Suprapubic skin (tissue), 4 donors: ENCODE results near the gene TBC1D5. TPM values are rescaled to one million over a fixed set of nuclear protein-coding genes. Genes with fewer than 3 reads are reported as not detected.

Source experiments
- DNase-seq, 2 donors: peaks; one replicate each; pipeline ENCODE4 v3.0.0-alpha.2; 2019; ENCODE audit warnings: low spot score in 2 of 2
- H3K27ac ChIP-seq: fragments of 200-600 bp; sonication (generic); one replicate; pipeline ENCODE4 v1.5.1; 2019
- H3K27me3 ChIP-seq: fragments of 200-600 bp; sonication (generic); one replicate; pipeline ENCODE4 v1.5.1; 2019
- H3K36me3 ChIP-seq: fragments of 200-600 bp; sonication (generic); one replicate; pipeline ENCODE4 v1.5.1; 2019
- H3K4me1 ChIP-seq: fragments of 200-600 bp; sonication (generic); one replicate; pipeline ENCODE4 v1.5.1; 2019
- H3K4me3 ChIP-seq: fragments of 200-600 bp; sonication (generic); one replicate; pipeline ENCODE4 v1.5.1; 2019; ENCODE audit warnings: mild to moderate bottlenecking
- H3K9me3 ChIP-seq: fragments of 200-600 bp; sonication (generic); one replicate; pipeline ENCODE4 v1.5.1; 2019
- EP300 ChIP-seq: sonication (generic); formaldehyde crosslinking; IDR thresholded peaks from one replicate; pipeline ENCODE4 v1.6.1; 2017; ENCODE audit warnings: antibody characterized with exemption
- POLR2A ChIP-seq, 2 donors: fragments of 450-650 bp; IDR thresholded peaks; one replicate each; pipeline ENCODE4 v1.6.1; 2017; ENCODE audit warnings: antibody characterized with exemption in 2 of 2, mild to moderate bottlenecking in 2 of 2, moderate library complexity in 2 of 2
- POLR2AphosphoS5 ChIP-seq, 3 donors: sonication (generic); formaldehyde crosslinking; IDR thresholded peaks; one replicate each; pipeline ENCODE4 v1.6.1; 2017; ENCODE audit warnings: antibody characterized with exemption in 3 of 3
- WGBS: methylation state at CpG from one replicate; pipeline ENCODE4 v1.1.5; 2018; 5-methylcytosine and 5-hydroxymethylcytosine counted together
- total RNA-seq, 4 donors: library from RNA; depleted of rRNA; stranded (reverse); fragments of >200 nt; gene quantifications; one replicate each; pipeline ENCODE4 v1.1.0, GENCODE V29; 2016
- TF ChIP-seq, protein P1 (sequence below), 2 donors: fragments of 200-600 bp in 1 of 2; fragments of 450-650 bp in 1 of 2; sonication (generic) in 1 of 2; IDR thresholded peaks; one replicate each; pipeline ENCODE4 v1.5.1; 2016 to 2019; ENCODE audit warnings: antibody characterized with exemption in 2 of 2, mild to moderate bottlenecking in 1 of 2, moderate library complexity in 1 of 2

Gene TBC1D5
- total RNA-seq, 4 donors from 2014 or later: 66.4 to 98.5 (median 79.9) TPM

DNA sequence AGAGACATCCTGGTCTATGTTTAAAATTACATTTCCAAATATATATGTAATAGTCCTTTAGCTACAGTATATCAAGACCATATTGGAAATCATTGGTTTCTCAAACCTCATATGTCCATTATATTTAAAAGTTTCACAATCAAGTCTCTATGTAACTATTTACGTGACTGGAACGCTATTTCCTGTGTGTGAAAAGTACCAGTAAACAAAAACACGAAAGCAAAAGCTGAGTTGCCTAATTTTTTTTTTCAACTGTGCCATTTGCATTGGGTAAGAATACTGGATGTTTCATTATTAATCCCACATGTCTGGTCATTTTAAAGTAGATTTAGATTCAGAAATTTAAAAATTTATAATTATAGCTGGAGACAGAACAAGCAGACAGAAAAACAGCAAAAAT lies 381.4 kb downstream of the TBC1D5 start:
- H3K4me3 ChIP-seq: no peak overlapping the region
- H3K9me3 ChIP-seq: no peaks in the 10 kb centered on the region
- whole genome bisulfite sequencing: 77% methylated on average over 3 of the region's 3 CpGs
- DNase-seq: no peak
- no peak overlapping the region for H3K27ac ChIP-seq
- H3K36me3 ChIP-seq: no peaks in the 10 kb centered on the region
- H3K4me1 ChIP-seq: peaks cover 7% of the 10 kb centered on the region
- TF ChIP-seq POLR2A (IDR thresholded peaks at IDR 0.05) (no peak), EP300 (no peak), POLR2AphosphoS5 (IDR thresholded peaks at IDR 0.05) (no peak)
- TF ChIP-seq, protein P1, sequence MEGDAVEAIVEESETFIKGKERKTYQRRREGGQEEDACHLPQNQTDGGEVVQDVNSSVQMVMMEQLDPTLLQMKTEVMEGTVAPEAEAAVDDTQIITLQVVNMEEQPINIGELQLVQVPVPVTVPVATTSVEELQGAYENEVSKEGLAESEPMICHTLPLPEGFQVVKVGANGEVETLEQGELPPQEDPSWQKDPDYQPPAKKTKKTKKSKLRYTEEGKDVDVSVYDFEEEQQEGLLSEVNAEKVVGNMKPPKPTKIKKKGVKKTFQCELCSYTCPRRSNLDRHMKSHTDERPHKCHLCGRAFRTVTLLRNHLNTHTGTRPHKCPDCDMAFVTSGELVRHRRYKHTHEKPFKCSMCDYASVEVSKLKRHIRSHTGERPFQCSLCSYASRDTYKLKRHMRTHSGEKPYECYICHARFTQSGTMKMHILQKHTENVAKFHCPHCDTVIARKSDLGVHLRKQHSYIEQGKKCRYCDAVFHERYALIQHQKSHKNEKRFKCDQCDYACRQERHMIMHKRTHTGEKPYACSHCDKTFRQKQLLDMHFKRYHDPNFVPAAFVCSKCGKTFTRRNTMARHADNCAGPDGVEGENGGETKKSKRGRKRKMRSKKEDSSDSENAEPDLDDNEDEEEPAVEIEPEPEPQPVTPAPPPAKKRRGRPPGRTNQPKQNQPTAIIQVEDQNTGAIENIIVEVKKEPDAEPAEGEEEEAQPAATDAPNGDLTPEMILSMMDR (IDR thresholded peaks at IDR 0.05): no peak
- no peaks in the 10 kb centered on the region for H3K27me3 ChIP-seq

DNA sequence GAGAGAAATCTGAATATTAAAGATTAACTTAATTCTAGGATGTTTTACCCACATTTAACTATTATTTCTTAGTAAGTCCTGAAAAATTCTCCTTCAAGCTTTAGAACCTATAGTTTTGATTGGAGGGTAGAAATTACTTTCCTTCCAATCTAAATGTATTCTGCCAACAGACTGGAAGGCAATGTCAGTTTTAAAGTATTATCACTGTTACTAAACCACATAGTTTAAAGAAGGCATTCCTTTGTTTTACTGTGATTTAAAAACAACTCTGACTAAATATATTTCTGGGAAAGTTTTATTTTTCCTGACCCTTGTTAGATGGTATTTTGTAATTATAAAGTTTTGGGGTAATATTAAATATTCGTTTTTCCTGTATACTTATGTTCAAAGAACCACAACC lies 382.5 kb downstream of the TBC1D5 start:
- TF ChIP-seq, protein P1 (IDR thresholded peaks at IDR 0.05): no peak
- no peak for TF ChIP-seq EP300
- TF ChIP-seq POLR2AphosphoS5 (IDR thresholded peaks at IDR 0.05): no peak
- no peak for TF ChIP-seq POLR2A (IDR thresholded peaks at IDR 0.05)
- H3K36me3 ChIP-seq: no peaks in the 10 kb centered on the region
- peaks cover 7% of the 10 kb centered on the region for H3K4me1 ChIP-seq
- H3K27me3 ChIP-seq: no peaks in the 10 kb centered on the region
- no peaks in the 10 kb centered on the region for H3K9me3 ChIP-seq
- H3K27ac ChIP-seq: no peak overlapping the region
- no peak for DNase-seq
- H3K4me3 ChIP-seq: no peak overlapping the region
- WGBS: 73% methylated on average over 1 of the region's 1 CpG

DNA sequence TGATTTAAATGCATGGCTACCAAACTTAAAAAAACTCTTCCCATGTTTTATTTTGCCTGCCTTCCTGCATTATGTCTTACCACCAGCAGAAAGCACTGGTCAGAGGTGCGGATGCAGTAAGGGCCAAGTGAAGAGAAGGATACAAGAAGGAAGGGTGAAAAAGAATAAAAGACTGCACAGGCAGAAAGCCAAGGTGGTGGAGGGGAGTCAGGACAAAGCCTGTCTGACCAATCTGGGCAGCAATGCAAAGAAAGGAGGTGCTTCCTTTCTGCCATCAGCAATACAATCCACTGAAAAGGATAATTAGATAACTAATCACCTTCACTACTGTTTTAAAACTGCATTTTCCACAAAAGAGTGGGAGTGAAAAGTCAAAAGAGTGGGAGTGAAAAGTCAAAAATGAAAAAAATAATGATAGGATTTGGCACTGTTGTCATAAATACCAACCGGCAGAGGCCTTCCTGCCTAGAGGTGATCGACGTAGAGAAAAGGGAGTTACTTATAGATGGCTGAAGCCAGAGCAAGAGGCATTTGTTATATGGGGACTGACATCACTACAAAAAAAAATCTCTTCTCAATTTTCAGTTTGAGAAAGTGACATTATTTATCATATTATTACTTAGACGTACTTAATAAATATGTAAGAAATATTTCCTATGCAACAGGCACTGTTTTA lies 385.3 kb downstream of the TBC1D5 start:
- no peaks in the 10 kb centered on the region for H3K9me3 ChIP-seq
- no peak for DNase-seq
- no peaks in the 10 kb centered on the region for H3K27me3 ChIP-seq
- H3K4me3 ChIP-seq: no peak overlapping the region
- no peak for TF ChIP-seq EP300
- TF ChIP-seq, protein P1 (IDR thresholded peaks at IDR 0.05): no peak
- no peak for TF ChIP-seq POLR2AphosphoS5 (IDR thresholded peaks at IDR 0.05)
- no peak for TF ChIP-seq POLR2A (IDR thresholded peaks at IDR 0.05)
- no peaks in the 10 kb centered on the region for H3K36me3 ChIP-seq
- peaks cover 7% of the 10 kb centered on the region for H3K4me1 ChIP-seq
- H3K27ac ChIP-seq: no peak overlapping the region
- WGBS: 95% methylated on average over 5 of the region's 5 CpGs

DNA sequence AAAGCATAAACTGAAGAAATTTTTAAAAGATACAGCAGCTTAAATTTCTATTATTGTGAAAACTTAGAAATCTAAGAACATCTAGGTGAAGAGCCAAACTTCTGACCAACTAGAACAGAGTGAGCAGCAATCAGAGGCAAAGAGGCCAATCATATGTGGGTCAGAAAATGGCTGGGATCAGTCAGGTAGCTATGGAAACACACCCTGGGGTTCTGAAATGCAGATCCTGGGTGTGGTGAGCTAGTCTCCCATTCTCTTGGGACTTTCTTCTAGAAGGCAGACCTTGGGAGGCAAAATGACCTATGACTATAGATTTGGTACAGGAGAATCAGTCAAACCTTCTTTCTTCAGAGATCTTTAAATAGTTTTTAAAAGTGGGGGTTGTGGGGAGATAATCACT lies 385.8 kb downstream of the TBC1D5 start:
- no peak overlapping the region for H3K4me3 ChIP-seq
- no peaks in the 10 kb centered on the region for H3K36me3 ChIP-seq

DNA sequence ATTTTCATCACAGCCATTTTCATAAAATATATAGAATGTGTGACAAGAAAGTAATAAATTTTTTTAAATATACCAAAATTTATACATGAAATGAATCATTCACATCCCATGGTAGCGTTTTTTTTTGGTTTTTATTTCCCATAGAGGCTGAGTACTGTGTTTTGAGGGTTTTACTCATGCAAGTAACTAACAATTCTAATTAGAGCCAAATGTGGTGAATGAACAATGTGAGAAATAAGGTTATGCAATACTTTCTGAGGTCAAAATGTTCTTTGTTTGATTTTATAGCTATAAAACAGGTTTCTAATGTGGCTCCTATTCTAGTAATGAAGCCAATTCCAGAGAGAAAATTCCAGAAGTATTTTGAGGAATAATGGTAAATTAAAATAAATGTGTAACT lies 386.8 kb downstream of the TBC1D5 start:
- H3K9me3 ChIP-seq: no peaks in the 10 kb centered on the region
- H3K27me3 ChIP-seq: no peaks in the 10 kb centered on the region
- TF ChIP-seq, protein P1 (IDR thresholded peaks at IDR 0.05): no peak
- no peak for TF ChIP-seq EP300
- H3K4me3 ChIP-seq: no peak overlapping the region
- H3K4me1 ChIP-seq: peaks cover 7% of the 10 kb centered on the region
- no peak for DNase-seq
- no peaks in the 10 kb centered on the region for H3K36me3 ChIP-seq
- H3K27ac ChIP-seq: no peak overlapping the region
- WGBS: 57% methylated on average over 1 of the region's 1 CpG

More for the DNA sequence above, 385.8 kb downstream of the TBC1D5 start:
- no peak for DNase-seq
- no peaks in the 10 kb centered on the region for H3K27me3 ChIP-seq
- no peaks in the 10 kb centered on the region for H3K9me3 ChIP-seq
- H3K27ac ChIP-seq: no peak overlapping the region
- TF ChIP-seq POLR2AphosphoS5 (IDR thresholded peaks at IDR 0.05) (no peak), POLR2A (IDR thresholded peaks at IDR 0.05) (no peak), EP300 (no peak)
- TF ChIP-seq, protein P1 (IDR thresholded peaks at IDR 0.05): no peak
- H3K4me1 ChIP-seq: peaks cover 7% of the 10 kb centered on the region
